ENCODE measurements around the gene AQP12B. TPM values are rescaled to one million over a fixed set of nuclear protein-coding genes. Genes with fewer than 3 reads are reported as not detected.

The AQP12B gene
- total RNA-seq, 1 donor from 2014 or later: not detected

GRCh38 chr2:240713928-240714746 is 31.5 kb upstream of the AQP12B start:
- Mint-ChIP-seq H3K4me3 (ENCODE audit: unreplicated experiment) (no peak overlapping the region), H3K9me3 (ENCODE audit: unreplicated experiment) (peaks cover 23% of the 10 kb centered on the region), H3K27me3 (ENCODE audit: unreplicated experiment) (peaks cover 15% of the 10 kb centered on the region), H3K27ac (ENCODE audit: unreplicated experiment) (peak overlapping the region; percentile 71), H3K36me3 (ENCODE audit: unreplicated experiment) (no peaks in the 10 kb centered on the region), H3K4me1 (ENCODE audit: low read depth, unreplicated experiment) (peaks cover 8% of the 10 kb centered on the region)
- peak; percentile 22 for DNase-seq
- no peak for TF ChIP-seq CTCF (IDR thresholded peaks at IDR 0.05; ENCODE audit: partially characterized antibody, unreplicated experiment)

DNA sequence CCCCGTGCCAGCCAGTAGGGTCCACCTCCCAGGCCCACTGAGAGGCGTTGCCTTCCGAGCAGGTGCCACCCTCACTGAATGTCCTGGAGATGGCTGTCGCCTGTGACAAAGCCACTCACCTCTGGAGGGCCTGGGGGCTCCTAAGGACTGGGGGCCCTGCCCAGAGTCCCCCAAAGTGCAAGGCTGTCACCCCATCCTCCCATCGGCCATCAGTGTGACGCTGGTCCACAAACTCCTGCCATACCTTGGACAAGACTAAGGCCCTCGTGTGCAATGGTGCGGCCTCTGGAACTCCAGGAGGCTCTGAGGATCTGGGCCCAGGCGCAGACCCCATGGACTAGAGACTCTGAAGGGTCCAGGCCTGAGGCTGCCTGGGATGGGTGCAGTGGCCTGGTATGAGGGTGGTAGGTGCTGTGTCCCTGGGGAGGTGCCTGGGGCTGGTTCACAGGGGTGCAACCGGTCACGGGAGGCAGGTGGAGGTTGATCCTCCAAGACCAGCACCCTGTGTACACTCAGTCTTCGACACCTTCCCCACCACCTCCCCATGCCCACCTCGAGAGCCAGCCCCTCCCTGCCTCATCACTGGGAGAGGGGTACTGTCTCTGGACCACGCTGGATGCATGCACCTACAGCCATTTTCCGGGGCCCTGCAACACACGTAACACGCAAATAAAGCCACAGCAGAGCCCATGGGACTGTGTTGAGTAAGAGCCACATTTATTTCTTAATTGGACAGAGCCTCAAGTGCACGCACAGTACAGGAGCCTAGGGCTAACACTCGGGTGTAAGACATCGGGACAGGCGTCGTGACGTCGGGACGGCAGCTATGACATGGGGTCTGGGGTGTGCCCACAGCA is 30.6 kb upstream of the AQP12B start:
- no peak for TF ChIP-seq CTCF (IDR thresholded peaks at IDR 0.05; ENCODE audit: partially characterized antibody, unreplicated experiment)
- Mint-ChIP-seq H3K9me3 (ENCODE audit: unreplicated experiment) (peaks cover 23% of the 10 kb centered on the region), H3K4me3 (ENCODE audit: unreplicated experiment) (no peak overlapping the region), H3K27me3 (ENCODE audit: unreplicated experiment) (peaks cover 12% of the 10 kb centered on the region), H3K36me3 (ENCODE audit: unreplicated experiment) (no peaks in the 10 kb centered on the region), H3K4me1 (ENCODE audit: low read depth, unreplicated experiment) (peaks cover 8% of the 10 kb centered on the region), H3K27ac (ENCODE audit: unreplicated experiment) (peak overlapping the region; percentile 71)
- DNase-seq: peak; percentile 19

DNA sequence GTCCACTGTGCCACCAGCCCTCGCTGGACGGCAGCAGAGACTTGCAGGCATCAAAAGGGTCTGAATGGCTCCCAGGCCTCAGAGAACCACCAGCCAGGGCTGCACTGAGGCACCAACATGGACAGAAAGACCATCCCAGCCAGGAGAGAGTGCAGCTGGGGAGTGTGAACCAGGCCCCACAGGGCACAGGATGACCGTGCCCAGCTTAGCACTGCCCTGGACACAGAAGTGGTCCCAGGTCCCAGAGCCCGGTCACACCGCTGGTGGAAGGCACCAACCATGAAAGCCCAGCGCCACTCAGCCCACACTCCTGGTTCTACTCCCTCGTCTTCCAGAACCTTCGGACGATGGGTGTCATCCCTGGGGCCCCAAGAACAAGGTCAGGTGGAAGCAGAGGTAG is 29.4 kb upstream of the AQP12B start:
- no peak for DNase-seq
- no peak overlapping the region for H3K27ac Mint-ChIP-seq (ENCODE audit: unreplicated experiment)
- no peak overlapping the region for H3K4me3 Mint-ChIP-seq (ENCODE audit: unreplicated experiment)
- H3K36me3 Mint-ChIP-seq (ENCODE audit: unreplicated experiment): no peaks in the 10 kb centered on the region
- H3K4me1 Mint-ChIP-seq (ENCODE audit: low read depth, unreplicated experiment): peaks cover 8% of the 10 kb centered on the region
- peaks cover 12% of the 10 kb centered on the region for H3K27me3 Mint-ChIP-seq (ENCODE audit: unreplicated experiment)
- peaks cover 23% of the 10 kb centered on the region for H3K9me3 Mint-ChIP-seq (ENCODE audit: unreplicated experiment)
- no peak for TF ChIP-seq CTCF (IDR thresholded peaks at IDR 0.05; ENCODE audit: partially characterized antibody, unreplicated experiment)

DNA sequence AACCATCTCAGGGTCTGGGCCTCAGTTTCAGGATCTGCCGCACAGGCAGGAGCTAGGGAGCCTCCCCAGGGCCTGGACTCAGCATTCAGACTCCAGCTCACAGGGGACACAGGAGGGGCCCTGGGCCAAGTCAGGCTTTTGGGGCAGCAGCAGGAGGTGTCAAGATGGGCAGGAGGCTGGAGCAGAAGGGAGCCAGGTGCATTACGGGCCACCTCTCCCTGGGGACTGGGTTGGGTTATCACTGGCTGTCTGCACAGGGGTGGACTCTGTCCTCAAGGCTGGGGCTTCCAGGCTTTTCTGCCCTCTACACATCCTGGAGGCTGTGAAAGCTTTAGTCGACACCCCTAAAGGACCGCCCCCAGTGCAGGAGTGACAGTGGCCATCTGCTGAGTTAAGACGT is 29.0 kb upstream of the AQP12B start:
- H3K27ac Mint-ChIP-seq (ENCODE audit: unreplicated experiment): no peak overlapping the region
- H3K4me1 Mint-ChIP-seq (ENCODE audit: low read depth, unreplicated experiment): peaks cover 8% of the 10 kb centered on the region
- no peak overlapping the region for H3K4me3 Mint-ChIP-seq (ENCODE audit: unreplicated experiment)

More for the DNA sequence above, 29.0 kb upstream of the AQP12B start:
- peaks cover 12% of the 10 kb centered on the region for H3K27me3 Mint-ChIP-seq (ENCODE audit: unreplicated experiment)
- H3K36me3 Mint-ChIP-seq (ENCODE audit: unreplicated experiment): no peaks in the 10 kb centered on the region
- TF ChIP-seq CTCF (IDR thresholded peaks at IDR 0.05; ENCODE audit: partially characterized antibody, unreplicated experiment): no peak
- peaks cover 20% of the 10 kb centered on the region for H3K9me3 Mint-ChIP-seq (ENCODE audit: unreplicated experiment)
- DNase-seq: peak; percentile 23
